Measurements from ENCODE around the gene PDE4D. TPM values are rescaled to one million over a fixed set of nuclear protein-coding genes. Genes with fewer than 3 reads are reported as not detected.

Gene PDE4D
- total and polyA plus RNA-seq, 2 of the 4 experiments (the other 2 are of a cell fraction) = 1.4 to 7.9 TPM

GRCh38 chr5:59522201-59522831 lies 371.2 kb downstream of the PDE4D start:
- dilution Hi-C loops (cut with HindIII; ENCODE audit: low sequenced_read_pairs, unreplicated experiment) = no loop called here
- TF ChIP-seq POLR2A (IDR thresholded peaks at IDR 0.05; ENCODE audit: low read depth, low read length) (no peak), CHD1 (IDR thresholded peaks at IDR 0.05; ENCODE audit: low read depth, low read length) (no peak), SMC3 (IDR thresholded peaks at IDR 0.05; ENCODE audit: low read depth, low read length) (no peak), USF2 (IDR thresholded peaks at IDR 0.05; ENCODE audit: low read depth, low read length) (no peak)
- Histone ChIP-seq H2BK15ac (ENCODE audit: low read depth, low read length) (no peak overlapping the region), H3K18ac (ENCODE audit: low read depth, low read length) (no peak overlapping the region), H3K4me1 (ENCODE audit: control insufficient read depth, insufficient read depth, low read length) (no peaks in the 10 kb centered on the region), H3K4me2 (ENCODE audit: low read depth, low read length) (no peak overlapping the region), H4K5ac (ENCODE audit: low read depth, low read length) (no peak overlapping the region), H4K91ac (ENCODE audit: insufficient read depth, low read depth, low read length) (no peak overlapping the region), H3K9me3 (ENCODE audit: control insufficient read depth, insufficient read depth, low read length) (no peaks in the 10 kb centered on the region), H2AFZ (replicated peaks; ENCODE audit: low read length, poor library complexity) (no peak overlapping the region), H2BK5ac (ENCODE audit: low read depth, low read length, poor library complexity, severe bottlenecking) (no peak overlapping the region), H4K20me1 (ENCODE audit: insufficient read depth, low read length) (no peaks in the 10 kb centered on the region), H3K27ac (ENCODE audit: insufficient read depth, low read length) (no peak overlapping the region), H3K79me1 (ENCODE audit: low read depth in 1 of 2, low read length in 2 of 2) (no peaks in the 10 kb centered on the region), H4K8ac (ENCODE audit: low read depth in 2 of 2, low read length in 2 of 2) (no peak overlapping the region), H3K9me1 (ENCODE audit: insufficient read depth, low read length) (peaks cover 4% of the 10 kb centered on the region), H3K4ac (ENCODE audit: low read depth, low read length) (no peak overlapping the region), H2AK5ac (ENCODE audit: low read depth, low read length) (no peak overlapping the region; the same call in 1 of the 2 replicates), H3K36me3 (ENCODE audit: control insufficient read depth, insufficient read depth, low read length) (no peaks in the 10 kb centered on the region), H3K4me3 (ENCODE audit: insufficient read depth, low read depth, low read length) (no peak overlapping the region), H3K27me3 (ENCODE audit: control insufficient read depth, insufficient read depth, low read length) (no peaks in the 10 kb centered on the region), H3K9ac (ENCODE audit: low read depth, low read length) (no peak overlapping the region), H2BK20ac (ENCODE audit: low read depth, low read length) (no peak overlapping the region), H3K56ac (ENCODE audit: extremely low read depth, insufficient read depth, low read length) (no peak overlapping the region), H2BK120ac (ENCODE audit: low read depth, low read length) (no peak overlapping the region), H2AK9ac (replicated peaks; ENCODE audit: low read depth, low read length, poor library complexity) (no peak overlapping the region), H3K23ac (ENCODE audit: low read depth, low read length) (no peak overlapping the region), H3K14ac (replicated peaks; ENCODE audit: low read depth, low read length) (no peak overlapping the region)
- POLR2A ChIA-PET (ENCODE audit: unreplicated experiment) = no interaction called here
- BruUV-seq (replicated peaks) = no TSS peak
- no peak for DNase-seq
- CTCF ChIA-PET = no interaction called here
- intact Hi-C loops (cut with micrococcal nuclease) = no loop called here
- no peak for ATAC-seq (ENCODE audit: low read depth)
- in situ Hi-C loops (cut with MboI; ENCODE audit: low sequenced_read_pairs) = loop anchor here (25.0 kb wide), 2 partner anchors 140 to 265 kb away; no protein-coding TSS in a partner anchor
- WGBS, 2 experiments (ENCODE audit: extremely low coverage in 2 of 2, insufficient read length in 1 of 2) = no CpG with 5 or more reads among the region's 3 CpGs

Measured in IMR-90 (cell line).